Peyer's patch (tissue), 4 donors: ENCODE measurements around the gene WDR74.

Experiments used
- CTCF ChIP-seq, 6 experiments: fragments of 450-650 bp in 4 of 6; fragments of 200-600 bp in 2 of 6; sonication (generic) in 1 of 6; IDR thresholded peaks; one replicate each; pipeline ENCODE4 v1.5.1; 2017 to 2019; ENCODE audit warnings: antibody characterized with exemption in 6 of 6, mild to moderate bottlenecking in 3 of 6, moderate library complexity in 1 of 6
- POLR2A ChIP-seq, 2 donors: fragments of 450-650 bp; IDR thresholded peaks; one replicate each; pipeline ENCODE4 v1.5.1; 2017; ENCODE audit warnings: antibody characterized with exemption in 2 of 2, mild to moderate bottlenecking in 2 of 2, moderate library complexity in 2 of 2

GRCh38 chr11:62844154-62844553 lies 4.8 kb upstream of the WDR74 start:
- TF ChIP-seq CTCF (IDR thresholded peaks at IDR 0.05) (no peak), POLR2A (IDR thresholded peaks at IDR 0.05) (no peak)
